ENCODE measurements around the gene EPHA1.

GRCh38 chr7:143384661-143385631 lies 23.7 kb downstream of the EPHA1 start:
- TF ChIP-seq CREB1 (IDR thresholded peaks at IDR 0.05; ENCODE audit: low read depth) (no peak), RAD21 (IDR thresholded peaks at IDR 0.05; ENCODE audit: low read depth) (no peak), ZBTB7A (IDR thresholded peaks at IDR 0.05; ENCODE audit: low read depth) (no peak), TAF1 (IDR thresholded peaks at IDR 0.05; ENCODE audit: low read depth) (no peak), NFIC (IDR thresholded peaks at IDR 0.05) (no peak), TEAD4 (IDR thresholded peaks at IDR 0.05) (no peak), CEBPB (IDR thresholded peaks at IDR 0.05) (no peak)
- TF ChIP-seq, protein P1, sequence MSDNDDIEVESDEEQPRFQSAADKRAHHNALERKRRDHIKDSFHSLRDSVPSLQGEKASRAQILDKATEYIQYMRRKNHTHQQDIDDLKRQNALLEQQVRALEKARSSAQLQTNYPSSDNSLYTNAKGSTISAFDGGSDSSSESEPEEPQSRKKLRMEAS (IDR thresholded peaks at IDR 0.05) = no peak
- TF ChIP-seq, protein P2, sequence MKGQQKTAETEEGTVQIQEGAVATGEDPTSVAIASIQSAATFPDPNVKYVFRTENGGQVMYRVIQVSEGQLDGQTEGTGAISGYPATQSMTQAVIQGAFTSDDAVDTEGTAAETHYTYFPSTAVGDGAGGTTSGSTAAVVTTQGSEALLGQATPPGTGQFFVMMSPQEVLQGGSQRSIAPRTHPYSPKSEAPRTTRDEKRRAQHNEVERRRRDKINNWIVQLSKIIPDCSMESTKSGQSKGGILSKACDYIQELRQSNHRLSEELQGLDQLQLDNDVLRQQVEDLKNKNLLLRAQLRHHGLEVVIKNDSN (IDR thresholded peaks at IDR 0.05) = no peak

Data from Ishikawa (cell line).